Suprapubic skin (tissue), 3 donors: ENCODE data around the gene GPR160.

Source experiments
- CTCF ChIP-seq, 2 donors: fragments of 200-600 bp in 1 of 2; fragments of 450-650 bp in 1 of 2; sonication (generic) in 1 of 2; IDR thresholded peaks; one replicate each; pipeline ENCODE4 v1.5.1; 2016 to 2019; ENCODE audit warnings: antibody characterized with exemption in 2 of 2, mild to moderate bottlenecking in 1 of 2, moderate library complexity in 1 of 2
- POLR2AphosphoS5 ChIP-seq, 3 donors: sonication (generic); formaldehyde crosslinking; IDR thresholded peaks; one replicate each; pipeline ENCODE4 v1.6.1; 2017; ENCODE audit warnings: antibody characterized with exemption in 3 of 3

DNA sequence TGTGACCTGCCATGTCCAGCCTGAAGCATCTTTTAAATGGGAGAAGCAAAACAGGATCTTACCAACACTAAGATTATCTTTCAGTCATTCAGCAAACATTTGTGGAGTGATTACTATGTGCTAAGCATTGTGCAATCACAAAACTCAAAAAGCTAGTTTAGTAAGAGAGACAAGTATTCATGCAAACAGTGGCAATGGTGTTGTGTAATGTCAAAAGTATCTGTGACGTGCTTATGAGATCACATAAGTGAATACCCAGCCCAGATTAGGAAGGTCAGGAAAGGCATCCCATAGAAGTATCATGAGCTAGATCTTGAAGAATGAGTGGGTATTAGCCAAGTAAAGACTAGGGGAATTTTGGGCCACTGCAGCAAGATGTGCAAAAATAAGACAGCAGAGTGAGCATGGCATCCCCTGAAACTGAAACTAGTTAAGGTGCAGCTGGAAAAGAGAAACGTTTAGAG is 39.1 kb upstream of the GPR160 start:
- TF ChIP-seq CTCF (IDR thresholded peaks at IDR 0.05) (no peak), POLR2AphosphoS5 (IDR thresholded peaks at IDR 0.05) (no peak)
